Right atrium auricular region (tissue), 2 donors: ENCODE data around the gene PARP16. TPM values are rescaled to one million over a fixed set of nuclear protein-coding genes. Genes with fewer than 3 reads are reported as not detected.
"Not testable (repeated sequence)": the region's sequence is repeated elsewhere in the genome, so short reads cannot be mapped to it uniquely, and the experiment has no call there.

Experiments used
- DNase-seq: peaks from one replicate; pipeline ENCODE4 v3.0.0-alpha.2; 2019; ENCODE audit warnings: low spot score
- H3K27ac ChIP-seq, 2 donors: fragments of 200-600 bp; sonication (generic); 1 replicate in 1 of 2; 2 replicates in 1 of 2; pipeline ENCODE4 v1.5.1; 2016 to 2019
- H3K27me3 ChIP-seq, 2 donors: fragments of 200-600 bp; sonication (generic); one replicate each; pipeline versions ENCODE4 v1.5.1 to v1.6.0; 2017 to 2019
- H3K36me3 ChIP-seq: fragments of 200-600 bp; sonication (generic); one replicate; pipeline ENCODE4 v1.5.1; 2016
- H3K4me1 ChIP-seq, 2 donors: fragments of 200-600 bp; sonication (generic); one replicate each; pipeline versions ENCODE4 v1.5.1 to v1.6.0; 2017 to 2019
- H3K4me3 ChIP-seq, 2 donors: fragments of 200-600 bp; sonication (generic); 1 replicate in 1 of 2; 2 replicates in 1 of 2; pipeline ENCODE4 v1.5.1; 2017 to 2019; ENCODE audit warnings: mild to moderate bottlenecking in 1 of 2, moderate library complexity in 1 of 2
- H3K9me3 ChIP-seq, 2 donors: fragments of 200-600 bp; sonication (generic); one replicate each; pipeline ENCODE4 v1.5.1; 2019
- total RNA-seq, 2 donors: library from RNA; depleted of rRNA; stranded (reverse); fragments of >200 nt; gene quantifications; one replicate each; pipeline ENCODE4 v1.1.0, GENCODE V29; 2016
- TF ChIP-seq, protein P1 (sequence below), 2 donors: fragments of 200-600 bp; sonication (generic); IDR thresholded peaks; one replicate each; pipeline ENCODE4 v1.5.1; 2019; ENCODE audit warnings: antibody characterized with exemption in 2 of 2

Gene PARP16
- total RNA-seq, 2 donors from 2014 or later, result 5.2 to 5.8 TPM

DNA sequence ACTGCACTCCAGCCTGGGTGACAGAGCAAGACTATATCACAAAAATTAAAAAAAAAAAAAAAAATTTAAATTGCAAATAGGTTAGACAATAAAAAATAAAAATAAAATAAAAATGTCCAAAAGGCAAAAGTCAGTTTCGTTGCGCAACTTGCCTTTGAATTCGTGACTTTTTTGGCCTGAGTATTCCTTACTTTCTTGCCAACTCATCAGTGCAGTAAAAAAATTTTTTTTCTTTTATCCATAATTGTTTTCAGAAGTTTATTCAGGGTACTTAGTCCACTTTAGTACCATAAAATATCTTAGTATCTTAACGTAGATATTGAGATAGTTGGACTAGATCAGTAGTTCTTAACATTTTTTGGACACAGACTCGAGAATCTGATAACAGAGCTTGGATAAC is 53.0 kb downstream of the PARP16 start:
- Histone ChIP-seq H3K27ac (no peak overlapping the region), H3K27me3 (no peaks in the 10 kb centered on the region), H3K36me3 (no peaks in the 10 kb centered on the region), H3K4me3 (no peak overlapping the region), H3K9me3 (no peaks in the 10 kb centered on the region), H3K4me1 (no peaks in the 10 kb centered on the region)
- no peak for DNase-seq
- TF ChIP-seq, protein P1, sequence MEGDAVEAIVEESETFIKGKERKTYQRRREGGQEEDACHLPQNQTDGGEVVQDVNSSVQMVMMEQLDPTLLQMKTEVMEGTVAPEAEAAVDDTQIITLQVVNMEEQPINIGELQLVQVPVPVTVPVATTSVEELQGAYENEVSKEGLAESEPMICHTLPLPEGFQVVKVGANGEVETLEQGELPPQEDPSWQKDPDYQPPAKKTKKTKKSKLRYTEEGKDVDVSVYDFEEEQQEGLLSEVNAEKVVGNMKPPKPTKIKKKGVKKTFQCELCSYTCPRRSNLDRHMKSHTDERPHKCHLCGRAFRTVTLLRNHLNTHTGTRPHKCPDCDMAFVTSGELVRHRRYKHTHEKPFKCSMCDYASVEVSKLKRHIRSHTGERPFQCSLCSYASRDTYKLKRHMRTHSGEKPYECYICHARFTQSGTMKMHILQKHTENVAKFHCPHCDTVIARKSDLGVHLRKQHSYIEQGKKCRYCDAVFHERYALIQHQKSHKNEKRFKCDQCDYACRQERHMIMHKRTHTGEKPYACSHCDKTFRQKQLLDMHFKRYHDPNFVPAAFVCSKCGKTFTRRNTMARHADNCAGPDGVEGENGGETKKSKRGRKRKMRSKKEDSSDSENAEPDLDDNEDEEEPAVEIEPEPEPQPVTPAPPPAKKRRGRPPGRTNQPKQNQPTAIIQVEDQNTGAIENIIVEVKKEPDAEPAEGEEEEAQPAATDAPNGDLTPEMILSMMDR (IDR thresholded peaks at IDR 0.05), result no peak

DNA sequence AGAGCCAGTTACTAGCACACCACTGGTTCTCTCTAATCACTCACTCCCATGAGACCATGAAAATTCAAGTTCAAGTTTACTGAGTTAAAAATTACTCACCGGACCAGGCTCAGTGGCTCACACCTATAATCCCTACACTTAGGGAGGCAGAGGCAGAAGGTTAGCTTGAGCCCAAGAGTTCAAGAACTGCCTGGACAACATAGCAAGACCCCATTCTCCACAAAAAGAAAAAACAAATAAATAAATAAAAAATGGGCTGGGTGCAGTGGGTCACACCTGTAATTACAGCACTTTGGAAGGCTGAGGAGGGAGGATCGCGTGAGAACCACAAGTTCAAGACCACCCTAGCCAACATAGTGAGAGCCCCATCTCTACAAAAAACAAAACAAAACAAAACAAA is 54.2 kb downstream of the PARP16 start:
- TF ChIP-seq, protein P1 (IDR thresholded peaks at IDR 0.05), result no peak
- Histone ChIP-seq H3K27ac (no peak overlapping the region), H3K9me3 (no peaks in the 10 kb centered on the region), H3K36me3 (no peaks in the 10 kb centered on the region), H3K27me3 (no peaks in the 10 kb centered on the region), H3K4me3 (no peak overlapping the region), H3K4me1 (no peaks in the 10 kb centered on the region)
- DNase-seq, result no peak

DNA sequence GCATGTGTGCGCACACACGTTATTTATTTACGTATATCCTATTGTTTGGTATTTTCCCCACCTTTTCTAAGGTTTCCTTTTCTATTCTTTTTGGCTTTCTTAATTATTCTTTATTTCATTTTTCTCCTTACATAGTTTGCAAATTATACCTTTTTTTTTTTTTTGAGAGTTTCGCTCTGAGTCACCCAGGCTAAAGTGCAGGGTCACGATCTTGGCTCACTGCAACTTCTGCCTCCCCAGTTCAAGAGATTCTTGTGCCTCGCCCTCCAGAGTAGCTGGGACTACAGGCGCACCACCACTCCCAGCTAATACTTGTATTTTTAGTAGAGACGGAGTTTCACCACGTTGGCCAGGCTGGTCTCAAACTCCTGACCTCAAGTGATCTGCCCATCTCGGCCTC is 55.4 kb downstream of the PARP16 start:
- Histone ChIP-seq H3K27ac (no peak overlapping the region), H3K4me3 (no peak overlapping the region), H3K27me3 (no peaks in the 10 kb centered on the region), H3K9me3 (no peaks in the 10 kb centered on the region), H3K4me1 (no peaks in the 10 kb centered on the region), H3K36me3 (no peaks in the 10 kb centered on the region)
- no peak for DNase-seq
- TF ChIP-seq, protein P1 (IDR thresholded peaks at IDR 0.05), result no peak

DNA sequence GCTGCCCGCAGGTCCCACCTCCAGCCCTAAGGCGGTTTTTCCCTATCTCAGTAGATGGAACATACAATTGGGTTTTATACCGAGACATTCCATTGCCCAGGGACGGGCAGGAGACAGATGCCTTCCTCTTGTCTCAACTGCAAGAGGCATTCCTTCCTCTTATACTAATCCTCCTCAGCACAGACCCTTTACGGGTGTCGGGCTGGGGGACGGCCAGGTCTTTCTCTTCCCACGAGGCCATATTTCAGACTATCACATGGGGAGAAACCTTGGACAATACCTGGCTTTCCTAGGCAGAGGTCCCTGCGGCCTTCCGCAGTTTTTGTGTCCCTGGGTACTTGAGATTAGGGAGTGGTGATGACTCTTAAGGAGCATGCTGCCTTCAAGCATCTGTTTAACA is 59.8 kb downstream of the PARP16 start:
- H3K4me3 ChIP-seq, H3K4me1 ChIP-seq, DNase-seq, H3K9me3 ChIP-seq, H3K36me3 ChIP-seq, H3K27ac ChIP-seq, H3K27me3 ChIP-seq: not testable (repeated sequence)

DNA sequence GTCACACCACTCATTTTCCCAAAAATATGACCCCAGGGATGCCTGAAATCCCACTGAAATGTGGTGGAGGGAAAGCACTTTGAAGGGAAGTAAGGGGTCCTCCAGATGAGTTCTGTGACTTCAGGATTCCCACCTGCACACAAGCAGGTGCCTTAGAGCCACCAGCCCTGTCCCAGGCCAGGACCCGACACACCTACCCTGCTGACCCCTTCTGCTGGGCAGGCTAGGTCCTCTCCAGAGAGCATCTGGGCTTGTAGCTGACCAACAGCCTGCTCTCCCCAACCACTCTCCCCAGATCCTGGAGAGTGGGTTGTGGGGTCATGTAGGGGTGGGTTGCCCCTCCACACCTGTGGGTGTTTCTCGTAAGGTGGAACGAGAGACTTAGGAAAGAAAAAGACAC is 60.5 kb downstream of the PARP16 start:
- Histone ChIP-seq H3K9me3 (no peaks in the 10 kb centered on the region), H3K4me1 (no peaks in the 10 kb centered on the region), H3K27me3 (no peaks in the 10 kb centered on the region), H3K27ac (no peak overlapping the region), H3K4me3 (no peak overlapping the region), H3K36me3 (no peaks in the 10 kb centered on the region)
- no peak for DNase-seq
- TF ChIP-seq, protein P1 (IDR thresholded peaks at IDR 0.05), result no peak

DNA sequence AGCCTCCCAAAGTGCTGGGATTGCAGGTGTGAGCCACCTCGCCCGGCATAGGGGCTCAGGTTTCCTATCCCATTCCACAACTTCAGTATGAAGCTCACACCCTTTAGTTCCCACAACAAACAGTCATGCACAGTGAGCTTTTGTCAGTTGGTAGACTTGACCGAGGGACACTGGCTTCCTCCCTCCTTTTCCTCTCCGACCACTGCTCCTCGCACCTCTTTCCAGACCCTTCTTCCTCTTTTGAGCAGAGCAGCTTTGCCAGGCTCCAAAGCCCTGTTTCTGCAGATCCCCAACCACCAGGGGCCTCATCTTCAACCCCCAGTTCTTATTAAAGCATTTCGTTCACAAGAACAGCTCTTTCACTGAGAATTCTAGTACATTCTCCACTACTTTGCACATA is 62.7 kb downstream of the PARP16 start:
- Histone ChIP-seq H3K4me1 (no peaks in the 10 kb centered on the region), H3K9me3 (no peaks in the 10 kb centered on the region), H3K36me3 (no peaks in the 10 kb centered on the region), H3K4me3 (no peak overlapping the region), H3K27me3 (no peaks in the 10 kb centered on the region), H3K27ac (no peak overlapping the region)
- TF ChIP-seq, protein P1 (IDR thresholded peaks at IDR 0.05), result no peak
- DNase-seq, result no peak
